MM.1S (cell line): ENCODE measurements around the gene RALGPS2.

Experiments used
- DNase-seq: peaks from one replicate; pipeline ENCODE4 v3.0.0-alpha.2; 2015
- H2AFZ ChIP-seq: fragments of 300-600 bp; sonication (generic); 2 replicates; pipeline ENCODE4 v1.6.0; 2016; ENCODE audit warnings: antibody characterized with exemption, low read length
- H3F3A ChIP-seq: fragments of 300-600 bp; sonication (generic); 2 replicates; pipeline ENCODE4 v1.6.1; 2016; ENCODE audit warnings: mild to moderate bottlenecking, antibody characterized with exemption, low read length, moderate library complexity, mixed read lengths; ENCODE audit not compliant: insufficient read depth
- H3K27ac ChIP-seq: fragments of 300-600 bp; sonication (generic); 2 replicates; pipeline ENCODE4 v1.5.1; 2016; ENCODE audit warnings: mild to moderate bottlenecking, low read length
- H3K27me3 ChIP-seq: fragments of 300-600 bp; sonication (generic); replicated peaks from 2 replicates; pipeline ENCODE4 v1.6.0; 2016; ENCODE audit warnings: low read length; ENCODE audit not compliant: insufficient read depth
- H3K36me3 ChIP-seq: fragments of 300-600 bp; sonication (generic); replicated peaks from 2 replicates; pipeline ENCODE4 v1.6.1; 2016; ENCODE audit warnings: mild to moderate bottlenecking, low read length, mixed read lengths; ENCODE audit not compliant: insufficient read depth
- H3K4me1 ChIP-seq: fragments of 300-600 bp; sonication (generic); 2 replicates; pipeline ENCODE4 v1.6.1; 2016; ENCODE audit warnings: low read length, mixed read lengths
- H3K4me2 ChIP-seq: fragments of 300-600 bp; sonication (generic); 2 replicates; pipeline ENCODE4 v1.6.0; 2016; ENCODE audit warnings: low read depth, low read length
- H3K4me3 ChIP-seq: fragments of 300-600 bp; sonication (generic); 2 replicates; pipeline ENCODE4 v1.5.1; 2016; ENCODE audit warnings: low read length, mixed read lengths
- H3K79me2 ChIP-seq: fragments of 300-600 bp; sonication (generic); 2 replicates; pipeline ENCODE4 v1.6.1; 2016; ENCODE audit warnings: mixed run types, low read length, mixed read lengths
- H3K9ac ChIP-seq: fragments of 300-600 bp; sonication (generic); 2 replicates; pipeline ENCODE4 v1.6.1; 2016; ENCODE audit warnings: low read length, mixed read lengths
- H3K9me2 ChIP-seq: fragments of 300-600 bp; sonication (generic); replicated peaks from 2 replicates; pipeline ENCODE4 v1.6.1; 2016; ENCODE audit warnings: mild to moderate bottlenecking, low read length, mixed read lengths; ENCODE audit not compliant: insufficient read depth
- H3K9me3 ChIP-seq: fragments of 300-600 bp; sonication (generic); replicated peaks from 2 replicates; pipeline ENCODE4 v1.6.1; 2016; ENCODE audit warnings: mild to moderate bottlenecking, low read length, mixed read lengths; ENCODE audit not compliant: insufficient read depth
- H4K20me1 ChIP-seq: fragments of 300-600 bp; sonication (generic); 2 replicates; pipeline ENCODE4 v1.6.1; 2016; ENCODE audit warnings: mild to moderate bottlenecking, low read length, moderate library complexity, mixed read lengths; ENCODE audit not compliant: insufficient read depth
- EZH2 ChIP-seq: fragments of 300-600 bp; sonication (generic); optimal IDR thresholded peaks from 2 replicates; pipeline ENCODE3; 2017; ENCODE audit warnings: low read depth, mild to moderate bottlenecking, antibody characterized with exemption, low read length, mixed read lengths
- EZH2phosphoT487 ChIP-seq: fragments of 300-600 bp; sonication (generic); IDR thresholded peaks from 2 replicates; pipeline ENCODE4 v1.6.1; 2018; ENCODE audit warnings: antibody characterized with exemption, low read length
- TF ChIP-seq, protein P1 (sequence below): fragments of 300-600 bp; sonication (generic); IDR thresholded peaks from 2 replicates; pipeline ENCODE4 v1.5.1; 2016; ENCODE audit warnings: antibody characterized with exemption, low read length, mixed read lengths

RALGPS2 gene

DNA sequence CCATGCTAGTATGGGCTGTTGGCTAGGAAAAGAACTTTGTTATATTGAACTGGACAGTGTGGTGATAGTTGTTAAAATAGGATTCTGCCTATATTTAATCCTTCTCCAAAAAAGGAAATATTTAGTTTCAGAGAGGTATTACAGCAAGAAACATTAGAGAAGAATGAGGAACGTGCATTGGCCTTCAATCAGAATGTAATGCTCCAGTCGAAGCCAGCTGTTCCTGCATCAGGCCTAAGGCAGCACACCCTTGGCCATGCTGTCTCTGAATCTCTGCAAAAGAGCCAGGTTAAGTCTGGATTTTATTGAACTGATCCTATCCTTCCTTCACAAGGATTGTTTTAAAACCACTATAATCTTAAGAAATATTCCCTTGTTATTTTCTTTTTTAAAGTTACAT lies 35.3 kb upstream of the RALGPS2 start:
- Histone ChIP-seq H4K20me1 (no peaks in the 10 kb centered on the region), H3K9me2 (no peaks in the 10 kb centered on the region), H3K9ac (no peak overlapping the region), H3K36me3 (no peaks in the 10 kb centered on the region), H3K4me3 (no peak overlapping the region), H3K27ac (no peak overlapping the region), H2AFZ (no peak overlapping the region), H3K9me3 (no peaks in the 10 kb centered on the region), H3K79me2 (no peaks in the 10 kb centered on the region), H3K4me1 (peaks cover 4% of the 10 kb centered on the region), H3K4me2 (no peak overlapping the region), H3F3A (no peaks in the 10 kb centered on the region), H3K27me3 (no peaks in the 10 kb centered on the region)
- no peak for DNase-seq
- TF ChIP-seq, protein P1, sequence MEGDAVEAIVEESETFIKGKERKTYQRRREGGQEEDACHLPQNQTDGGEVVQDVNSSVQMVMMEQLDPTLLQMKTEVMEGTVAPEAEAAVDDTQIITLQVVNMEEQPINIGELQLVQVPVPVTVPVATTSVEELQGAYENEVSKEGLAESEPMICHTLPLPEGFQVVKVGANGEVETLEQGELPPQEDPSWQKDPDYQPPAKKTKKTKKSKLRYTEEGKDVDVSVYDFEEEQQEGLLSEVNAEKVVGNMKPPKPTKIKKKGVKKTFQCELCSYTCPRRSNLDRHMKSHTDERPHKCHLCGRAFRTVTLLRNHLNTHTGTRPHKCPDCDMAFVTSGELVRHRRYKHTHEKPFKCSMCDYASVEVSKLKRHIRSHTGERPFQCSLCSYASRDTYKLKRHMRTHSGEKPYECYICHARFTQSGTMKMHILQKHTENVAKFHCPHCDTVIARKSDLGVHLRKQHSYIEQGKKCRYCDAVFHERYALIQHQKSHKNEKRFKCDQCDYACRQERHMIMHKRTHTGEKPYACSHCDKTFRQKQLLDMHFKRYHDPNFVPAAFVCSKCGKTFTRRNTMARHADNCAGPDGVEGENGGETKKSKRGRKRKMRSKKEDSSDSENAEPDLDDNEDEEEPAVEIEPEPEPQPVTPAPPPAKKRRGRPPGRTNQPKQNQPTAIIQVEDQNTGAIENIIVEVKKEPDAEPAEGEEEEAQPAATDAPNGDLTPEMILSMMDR = no peak
- TF ChIP-seq EZH2 (no peak), EZH2phosphoT487 (no peak)

DNA sequence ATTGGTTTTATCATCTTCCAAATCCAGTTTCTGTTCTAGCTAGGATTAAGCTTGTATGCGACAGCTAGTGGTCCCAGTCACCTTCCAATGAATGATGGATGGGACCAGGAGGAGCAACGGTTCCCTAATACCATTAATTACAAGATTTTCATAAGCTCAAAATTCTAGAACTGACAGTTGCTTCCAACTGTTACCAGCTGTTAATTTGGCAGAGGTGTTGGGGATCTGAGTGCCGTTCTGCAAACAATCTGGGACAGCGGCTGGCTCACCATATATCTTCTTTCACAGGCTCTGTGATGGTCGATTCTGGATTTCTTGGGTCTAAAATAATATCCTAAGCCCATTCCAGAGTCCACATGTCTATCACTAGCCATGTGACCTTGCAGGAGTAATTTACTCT lies 34.5 kb upstream of the RALGPS2 start:
- Histone ChIP-seq H3K36me3 (no peaks in the 10 kb centered on the region), H3K27ac (no peak overlapping the region), H2AFZ (no peak overlapping the region), H3K27me3 (no peaks in the 10 kb centered on the region), H3K79me2 (no peaks in the 10 kb centered on the region), H3K9ac (no peak overlapping the region), H3F3A (no peaks in the 10 kb centered on the region), H4K20me1 (no peaks in the 10 kb centered on the region), H3K4me3 (no peak overlapping the region), H3K9me2 (no peaks in the 10 kb centered on the region), H3K4me2 (no peak overlapping the region), H3K4me1 (no peaks in the 10 kb centered on the region), H3K9me3 (no peaks in the 10 kb centered on the region)
- DNase-seq = no peak
- TF ChIP-seq, protein P1 = no peak
- no peak for TF ChIP-seq EZH2phosphoT487
- no peak for TF ChIP-seq EZH2

DNA sequence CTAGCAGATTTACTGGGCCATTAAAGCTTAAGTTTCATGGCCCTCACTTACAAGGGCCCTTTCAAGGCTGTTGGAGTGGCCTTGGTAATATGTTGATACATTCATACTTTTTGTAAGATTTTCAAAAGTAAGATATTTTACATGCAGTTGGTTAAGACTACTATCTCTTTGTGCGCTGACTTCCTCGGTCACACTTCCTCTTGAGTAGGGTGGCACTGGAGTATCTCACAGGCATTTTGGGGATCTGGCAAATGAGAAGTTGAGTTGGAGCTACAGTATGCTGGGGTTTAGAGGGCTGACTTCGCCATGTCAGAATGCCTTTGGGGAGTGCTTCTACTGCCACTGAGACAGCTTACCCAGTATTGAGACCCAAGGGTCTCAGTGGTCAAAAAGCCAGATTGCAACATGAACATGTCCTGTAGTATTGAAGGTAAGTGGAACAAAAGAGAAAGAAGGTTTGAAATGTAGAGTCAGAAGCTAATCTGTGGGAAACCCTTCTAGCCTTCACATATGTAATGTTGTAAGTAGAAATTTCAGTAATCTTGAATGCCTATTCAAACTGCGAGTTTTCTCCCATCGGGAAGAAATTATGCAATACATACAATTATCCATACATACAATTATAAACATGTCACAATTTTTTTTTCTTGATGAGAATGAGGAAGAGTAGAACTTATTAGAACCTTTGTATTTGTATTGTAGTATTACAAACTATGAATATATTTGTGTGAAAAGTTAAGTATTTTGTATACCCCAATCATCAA lies 32.3 kb upstream of the RALGPS2 start:
- no peaks in the 10 kb centered on the region for H3K36me3 ChIP-seq
- no peak overlapping the region for H3K4me3 ChIP-seq
- H3K9me2 ChIP-seq = no peaks in the 10 kb centered on the region
- H3K9me3 ChIP-seq = no peaks in the 10 kb centered on the region
- no peaks in the 10 kb centered on the region for H4K20me1 ChIP-seq
- no peak overlapping the region for H3K9ac ChIP-seq
- H3K4me2 ChIP-seq = no peak overlapping the region
- TF ChIP-seq, protein P1 = no peak
- TF ChIP-seq EZH2 (no peak), EZH2phosphoT487 (no peak)
- DNase-seq = no peak
- no peak overlapping the region for H2AFZ ChIP-seq
- no peaks in the 10 kb centered on the region for H3K27me3 ChIP-seq
- H3K4me1 ChIP-seq = no peaks in the 10 kb centered on the region
- no peaks in the 10 kb centered on the region for H3F3A ChIP-seq
- no peaks in the 10 kb centered on the region for H3K79me2 ChIP-seq
- no peak overlapping the region for H3K27ac ChIP-seq
